Suprapubic skin (tissue), 4 donors: ENCODE data around the gene MEIOC.

ENCODE experiments used
- EP300 ChIP-seq: sonication (generic); formaldehyde crosslinking; IDR thresholded peaks from one replicate; pipeline ENCODE4 v1.6.1; 2017; ENCODE audit warnings: antibody characterized with exemption
- POLR2A ChIP-seq, 2 donors: fragments of 450-650 bp; IDR thresholded peaks; one replicate each; pipeline ENCODE4 v1.6.1; 2017; ENCODE audit warnings: antibody characterized with exemption in 2 of 2, mild to moderate bottlenecking in 2 of 2, moderate library complexity in 2 of 2
- POLR2AphosphoS5 ChIP-seq, 3 donors: sonication (generic); formaldehyde crosslinking; IDR thresholded peaks; one replicate each; pipeline ENCODE4 v1.6.1; 2017; ENCODE audit warnings: antibody characterized with exemption in 3 of 3
- TF ChIP-seq, protein P1 (sequence below), 2 donors: fragments of 200-600 bp in 1 of 2; fragments of 450-650 bp in 1 of 2; sonication (generic) in 1 of 2; IDR thresholded peaks; one replicate each; pipeline ENCODE4 v1.5.1; 2016 to 2019; ENCODE audit warnings: antibody characterized with exemption in 2 of 2, mild to moderate bottlenecking in 1 of 2, moderate library complexity in 1 of 2

DNA sequence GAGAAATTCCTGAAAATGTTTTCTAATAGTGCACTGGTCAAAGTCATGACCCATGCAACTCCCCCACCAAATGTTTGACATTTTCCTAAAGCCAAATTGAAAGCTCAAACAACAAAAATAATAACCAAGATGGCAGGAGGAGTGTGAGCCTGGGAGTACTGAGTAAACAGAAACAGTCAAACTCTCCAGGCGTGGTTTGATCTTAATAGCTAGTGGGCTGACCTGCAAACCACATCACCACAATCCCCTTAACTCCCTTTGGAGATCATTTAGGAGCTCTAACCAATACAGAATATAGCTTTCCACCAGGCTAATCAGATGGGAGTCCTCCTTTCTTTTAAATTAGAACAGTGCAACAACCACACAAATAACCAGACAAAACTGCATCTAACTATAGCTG lies 19.2 kb upstream of the MEIOC start:
- TF ChIP-seq, protein P1, sequence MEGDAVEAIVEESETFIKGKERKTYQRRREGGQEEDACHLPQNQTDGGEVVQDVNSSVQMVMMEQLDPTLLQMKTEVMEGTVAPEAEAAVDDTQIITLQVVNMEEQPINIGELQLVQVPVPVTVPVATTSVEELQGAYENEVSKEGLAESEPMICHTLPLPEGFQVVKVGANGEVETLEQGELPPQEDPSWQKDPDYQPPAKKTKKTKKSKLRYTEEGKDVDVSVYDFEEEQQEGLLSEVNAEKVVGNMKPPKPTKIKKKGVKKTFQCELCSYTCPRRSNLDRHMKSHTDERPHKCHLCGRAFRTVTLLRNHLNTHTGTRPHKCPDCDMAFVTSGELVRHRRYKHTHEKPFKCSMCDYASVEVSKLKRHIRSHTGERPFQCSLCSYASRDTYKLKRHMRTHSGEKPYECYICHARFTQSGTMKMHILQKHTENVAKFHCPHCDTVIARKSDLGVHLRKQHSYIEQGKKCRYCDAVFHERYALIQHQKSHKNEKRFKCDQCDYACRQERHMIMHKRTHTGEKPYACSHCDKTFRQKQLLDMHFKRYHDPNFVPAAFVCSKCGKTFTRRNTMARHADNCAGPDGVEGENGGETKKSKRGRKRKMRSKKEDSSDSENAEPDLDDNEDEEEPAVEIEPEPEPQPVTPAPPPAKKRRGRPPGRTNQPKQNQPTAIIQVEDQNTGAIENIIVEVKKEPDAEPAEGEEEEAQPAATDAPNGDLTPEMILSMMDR (IDR thresholded peaks at IDR 0.05) = no peak
- TF ChIP-seq POLR2A (IDR thresholded peaks at IDR 0.05) = no peak
- no peak for TF ChIP-seq POLR2AphosphoS5 (IDR thresholded peaks at IDR 0.05)
- TF ChIP-seq EP300 = no peak
